ENCODE measurements around the gene VAT1. TPM values are rescaled to one million over a fixed set of nuclear protein-coding genes. Genes with fewer than 3 reads are reported as not detected.
A peak's percentile ranks its signal among the peaks of the same experiment; 100 is the strongest.

Gene VAT1
- total and polyA plus RNA-seq, 2 of the 13 experiments (the other 11 are each of a cell fraction or from before 2014, with no cell fraction given), result 143 to 205 TPM

DNA sequence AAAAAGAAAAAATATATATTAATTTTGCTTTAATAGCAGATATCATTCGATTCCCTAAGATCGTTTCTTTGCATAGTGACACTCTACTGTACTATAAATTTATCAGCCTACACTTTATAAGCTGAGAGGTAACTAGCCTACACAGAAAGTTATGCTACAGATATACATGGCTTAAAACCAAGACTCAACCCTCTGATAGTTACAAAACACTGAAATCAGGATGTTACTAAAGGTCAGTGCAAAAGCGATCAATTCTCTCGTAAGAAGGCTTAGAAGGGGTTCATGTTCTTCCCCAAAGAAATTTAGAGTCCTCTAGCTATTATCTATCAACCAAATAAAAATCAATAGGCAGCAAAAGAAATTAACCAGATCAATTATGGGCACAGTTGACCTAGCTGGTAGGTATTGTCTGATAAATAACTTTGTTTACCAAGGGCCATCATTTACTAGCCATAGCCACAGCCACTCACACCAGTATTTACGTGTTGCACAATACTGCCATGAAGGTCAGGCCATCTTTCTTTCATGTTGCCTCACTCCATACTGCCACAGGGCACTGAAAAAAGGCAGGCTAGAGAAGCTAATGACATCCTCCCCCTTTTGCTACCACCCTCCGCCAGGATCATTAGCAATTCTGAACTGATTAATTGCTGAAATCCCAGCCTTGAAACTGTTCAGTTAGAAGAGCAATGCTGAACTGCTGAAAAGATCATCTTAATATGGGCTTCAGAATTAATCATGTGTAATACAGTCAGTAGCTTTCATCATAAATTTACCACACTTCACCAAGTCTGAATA is 46.6 kb upstream of the VAT1 start (continued):
- TF ChIP-seq ATF4 (CRISPR knock-in tag; IDR thresholded peaks at IDR 0.05), result peak in 1 of 2 experiments; percentile 98; a peak in 2 of 4 replicates
- TF ChIP-seq ZMYM4 (CRISPR knock-in tag; IDR thresholded peaks at IDR 0.05), result peak; percentile 95
- TF ChIP-seq ZNF615 (CRISPR knock-in tag; IDR thresholded peaks at IDR 0.05; ENCODE audit: borderline replicate concordance), result no peak
- peak; percentile 91 for TF ChIP-seq TEAD3 (CRISPR knock-in tag; optimal IDR thresholded peaks at IDR 0.05; ENCODE audit: borderline replicate concordance)
- TF ChIP-seq MEIS2 (CRISPR knock-in tag; IDR thresholded peaks at IDR 0.05), result peak; percentile 78; the same call in 1 of the 2 replicates
- TF ChIP-seq SNAPC4 (CRISPR knock-in tag; IDR thresholded peaks at IDR 0.05), result peak; percentile 91; the same call in 1 of the 2 replicates
- no peak for TF ChIP-seq CENPX (CRISPR knock-in tag; IDR thresholded peaks at IDR 0.05)
- TF ChIP-seq, protein P1, sequence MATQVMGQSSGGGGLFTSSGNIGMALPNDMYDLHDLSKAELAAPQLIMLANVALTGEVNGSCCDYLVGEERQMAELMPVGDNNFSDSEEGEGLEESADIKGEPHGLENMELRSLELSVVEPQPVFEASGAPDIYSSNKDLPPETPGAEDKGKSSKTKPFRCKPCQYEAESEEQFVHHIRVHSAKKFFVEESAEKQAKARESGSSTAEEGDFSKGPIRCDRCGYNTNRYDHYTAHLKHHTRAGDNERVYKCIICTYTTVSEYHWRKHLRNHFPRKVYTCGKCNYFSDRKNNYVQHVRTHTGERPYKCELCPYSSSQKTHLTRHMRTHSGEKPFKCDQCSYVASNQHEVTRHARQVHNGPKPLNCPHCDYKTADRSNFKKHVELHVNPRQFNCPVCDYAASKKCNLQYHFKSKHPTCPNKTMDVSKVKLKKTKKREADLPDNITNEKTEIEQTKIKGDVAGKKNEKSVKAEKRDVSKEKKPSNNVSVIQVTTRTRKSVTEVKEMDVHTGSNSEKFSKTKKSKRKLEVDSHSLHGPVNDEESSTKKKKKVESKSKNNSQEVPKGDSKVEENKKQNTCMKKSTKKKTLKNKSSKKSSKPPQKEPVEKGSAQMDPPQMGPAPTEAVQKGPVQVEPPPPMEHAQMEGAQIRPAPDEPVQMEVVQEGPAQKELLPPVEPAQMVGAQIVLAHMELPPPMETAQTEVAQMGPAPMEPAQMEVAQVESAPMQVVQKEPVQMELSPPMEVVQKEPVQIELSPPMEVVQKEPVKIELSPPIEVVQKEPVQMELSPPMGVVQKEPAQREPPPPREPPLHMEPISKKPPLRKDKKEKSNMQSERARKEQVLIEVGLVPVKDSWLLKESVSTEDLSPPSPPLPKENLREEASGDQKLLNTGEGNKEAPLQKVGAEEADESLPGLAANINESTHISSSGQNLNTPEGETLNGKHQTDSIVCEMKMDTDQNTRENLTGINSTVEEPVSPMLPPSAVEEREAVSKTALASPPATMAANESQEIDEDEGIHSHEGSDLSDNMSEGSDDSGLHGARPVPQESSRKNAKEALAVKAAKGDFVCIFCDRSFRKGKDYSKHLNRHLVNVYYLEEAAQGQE (IDR thresholded peaks at IDR 0.05; ENCODE audit: borderline replicate concordance in 1 of 2, low read depth in 1 of 2, low read length in 2 of 2), result 0 out of 4 replicates have a peak, but pooled peaks of 1 of the 2 experiments have one; percentile 36
- TF ChIP-seq CEBPB (IDR thresholded peaks at IDR 0.05; ENCODE audit: borderline replicate concordance, low read depth, low read length), result peak; percentile 100
- no peak for TF ChIP-seq SRSF1 (optimal IDR thresholded peaks at IDR 0.05; ENCODE audit: low read depth, low read length)
- no peak for TF ChIP-seq ZNF224 (CRISPR knock-in tag; IDR thresholded peaks at IDR 0.05)
- 0 out of 2 replicates have a peak, but pooled peaks have one; percentile 52 for TF ChIP-seq ZNF589 (CRISPR knock-in tag; conservative IDR thresholded peaks at IDR 0.05)
- no peak for TF ChIP-seq ZNF709 (CRISPR knock-in tag; IDR thresholded peaks at IDR 0.05)
- no peak for TF ChIP-seq ZNF619 (CRISPR knock-in tag; IDR thresholded peaks at IDR 0.05)
- TF ChIP-seq ZNF10 (CRISPR knock-in tag; IDR thresholded peaks at IDR 0.05; ENCODE audit: borderline replicate concordance, low read depth), result no peak
- no peak for TF ChIP-seq CBX2 (IDR thresholded peaks at IDR 0.05; ENCODE audit: low read depth, low read length)
- no peak for TF ChIP-seq CBX2 (CRISPR knock-in tag; IDR thresholded peaks at IDR 0.05; ENCODE audit: low read depth)
- TF ChIP-seq SP4 (CRISPR knock-in tag; IDR thresholded peaks at IDR 0.05), result peak; percentile 60; the same call in 1 of the 2 replicates
- TF ChIP-seq ZNF230 (CRISPR knock-in tag; IDR thresholded peaks at IDR 0.05), result no peak
- TF ChIP-seq ONECUT2 (CRISPR knock-in tag; IDR thresholded peaks at IDR 0.05), result peak; percentile 80
